DND-41 (cell line): ENCODE data around the gene CAPN6.

Source experiments
- ATAC-seq: fragments of 200-7000 bp; cut with Tn5 transposase; 3 replicates; pipeline ENCODE4 v1.9.1; 2021; ENCODE audit warnings: low read depth; ENCODE audit not compliant: insufficient read depth
- DNase-seq: peaks from one replicate; pipeline ENCODE4 v3.0.0-alpha.2; 2020
- H2AFZ ChIP-seq: 2 replicates; pipeline ENCODE4 v1.6.0; 2012; ENCODE audit warnings: low read depth, low read length
- H3K27ac ChIP-seq: 2 replicates; pipeline ENCODE4 v1.5.1; 2012; ENCODE audit warnings: low read length, inconsistent platforms
- H3K27me3 ChIP-seq: fragments of 200-600 bp; sonication (generic); 2 replicates; pipeline ENCODE4 v1.6.0; 2012; ENCODE audit warnings: low read length, mild to moderate bottlenecking, inconsistent platforms; ENCODE audit not compliant: insufficient read depth, poor library complexity
- H3K36me3 ChIP-seq: 2 replicates; pipeline ENCODE4 v1.5.1; 2012; ENCODE audit warnings: low read length, inconsistent platforms; ENCODE audit not compliant: insufficient read depth
- H3K4me1 ChIP-seq: 2 replicates; pipeline ENCODE4 v1.5.1; 2012; ENCODE audit warnings: mild to moderate bottlenecking, low read length; ENCODE audit not compliant: insufficient read depth
- H3K4me2 ChIP-seq: 2 replicates; pipeline ENCODE4 v1.6.0; 2012; ENCODE audit warnings: mild to moderate bottlenecking, moderate library complexity, low read length, inconsistent platforms; ENCODE audit not compliant: insufficient read depth
- H3K4me3 ChIP-seq, 2 experiments: fragments of 200-600 bp in 1 of 2; shearing (Covaris generic) in 1 of 2; 2 replicates each; pipeline ENCODE4 v1.5.1; 2012 to 2016; ENCODE audit warnings: inconsistent platforms in 2 of 2, low read length in 2 of 2, mild to moderate bottlenecking in 2 of 2, low read depth in 1 of 2, moderate library complexity in 1 of 2
- H3K79me2 ChIP-seq: 2 replicates; pipeline ENCODE4 v1.6.0; 2012; ENCODE audit warnings: low read length, inconsistent platforms; ENCODE audit not compliant: insufficient read depth
- H3K9ac ChIP-seq: 2 replicates; pipeline ENCODE4 v1.6.0; 2012; ENCODE audit warnings: low read depth, mild to moderate bottlenecking, inconsistent platforms, low read length, moderate library complexity
- H3K9me3 ChIP-seq: 2 replicates; pipeline ENCODE4 v1.5.1; 2012; ENCODE audit warnings: low read length, moderate library complexity, mild to moderate bottlenecking, inconsistent platforms; ENCODE audit not compliant: insufficient read depth, severe bottlenecking
- H4K20me1 ChIP-seq: 2 replicates; pipeline ENCODE4 v1.6.0; 2012; ENCODE audit warnings: low read length; ENCODE audit not compliant: insufficient read depth
- EZH2 ChIP-seq: IDR thresholded peaks from 3 replicates; pipeline ENCODE4 v1.6.1; 2012; ENCODE audit warnings: borderline replicate concordance, low read depth, mild to moderate bottlenecking, moderate library complexity, low read length, inconsistent platforms; ENCODE audit not compliant: severe bottlenecking
- TF ChIP-seq, protein P1 (sequence below): IDR thresholded peaks from 2 replicates; pipeline ENCODE4 v1.5.1; 2012; ENCODE audit warnings: borderline replicate concordance, low read length, moderate library complexity, mild to moderate bottlenecking; ENCODE audit not compliant: poor library complexity, severe bottlenecking; ENCODE audit errors: extremely low read depth

The CAPN6 gene

DNA sequence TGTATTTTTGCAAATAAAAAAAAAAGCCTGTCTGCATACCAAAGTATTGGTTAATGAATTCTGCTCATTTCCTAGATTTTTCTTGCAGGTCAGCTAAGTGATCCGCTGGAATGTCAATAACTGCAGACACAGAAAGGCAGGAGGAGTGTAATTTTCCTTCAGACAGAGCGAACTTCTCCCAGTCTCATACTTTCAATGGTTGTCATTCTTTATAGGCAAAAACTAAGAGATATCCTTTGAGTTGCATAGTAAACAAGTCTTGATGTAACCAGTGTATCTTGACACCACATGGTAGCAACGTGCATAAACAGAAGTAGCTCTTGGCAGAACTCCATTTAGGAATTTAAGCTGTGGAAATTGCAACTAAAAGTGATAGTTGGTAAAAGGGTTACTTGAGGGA, 8.2 kb downstream of the CAPN6 start:
- no peak for ATAC-seq
- no peaks in the 10 kb centered on the region for H3K4me1 ChIP-seq
- no peaks in the 10 kb centered on the region for H3K27me3 ChIP-seq

DNA sequence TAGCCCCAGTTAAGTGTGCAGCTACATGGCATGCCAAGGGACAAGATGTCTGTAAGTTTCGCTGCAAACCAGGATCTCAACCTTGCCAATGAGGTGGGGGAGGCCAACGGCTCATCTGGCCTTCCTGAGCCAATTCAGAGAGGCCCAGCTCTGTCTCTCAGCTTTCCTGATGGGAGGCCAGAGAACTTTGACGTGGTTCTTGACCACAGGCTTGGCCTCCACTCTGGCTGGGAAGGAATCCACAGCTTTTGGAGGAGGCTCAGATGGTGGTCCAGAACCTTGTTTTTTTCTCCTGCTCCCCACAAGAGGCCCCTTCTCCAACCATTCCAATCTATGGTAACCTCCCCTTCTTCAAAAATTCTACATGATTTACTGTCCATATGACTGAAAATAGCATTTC, 9.8 kb downstream of the CAPN6 start:
- no peak for ATAC-seq
- H3K4me1 ChIP-seq, result no peaks in the 10 kb centered on the region
- no peaks in the 10 kb centered on the region for H3K36me3 ChIP-seq
- no peaks in the 10 kb centered on the region for H4K20me1 ChIP-seq
- H3K4me2 ChIP-seq, result no peak overlapping the region
- no peak overlapping the region for H3K27ac ChIP-seq
- no peaks in the 10 kb centered on the region for H3K9me3 ChIP-seq
- no peaks in the 10 kb centered on the region for H3K27me3 ChIP-seq
- no peak overlapping the region for H2AFZ ChIP-seq
- no peak overlapping the region for H3K4me3 ChIP-seq
- no peak overlapping the region for H3K9ac ChIP-seq
- H3K79me2 ChIP-seq, result no peaks in the 10 kb centered on the region
- TF ChIP-seq, protein P1, sequence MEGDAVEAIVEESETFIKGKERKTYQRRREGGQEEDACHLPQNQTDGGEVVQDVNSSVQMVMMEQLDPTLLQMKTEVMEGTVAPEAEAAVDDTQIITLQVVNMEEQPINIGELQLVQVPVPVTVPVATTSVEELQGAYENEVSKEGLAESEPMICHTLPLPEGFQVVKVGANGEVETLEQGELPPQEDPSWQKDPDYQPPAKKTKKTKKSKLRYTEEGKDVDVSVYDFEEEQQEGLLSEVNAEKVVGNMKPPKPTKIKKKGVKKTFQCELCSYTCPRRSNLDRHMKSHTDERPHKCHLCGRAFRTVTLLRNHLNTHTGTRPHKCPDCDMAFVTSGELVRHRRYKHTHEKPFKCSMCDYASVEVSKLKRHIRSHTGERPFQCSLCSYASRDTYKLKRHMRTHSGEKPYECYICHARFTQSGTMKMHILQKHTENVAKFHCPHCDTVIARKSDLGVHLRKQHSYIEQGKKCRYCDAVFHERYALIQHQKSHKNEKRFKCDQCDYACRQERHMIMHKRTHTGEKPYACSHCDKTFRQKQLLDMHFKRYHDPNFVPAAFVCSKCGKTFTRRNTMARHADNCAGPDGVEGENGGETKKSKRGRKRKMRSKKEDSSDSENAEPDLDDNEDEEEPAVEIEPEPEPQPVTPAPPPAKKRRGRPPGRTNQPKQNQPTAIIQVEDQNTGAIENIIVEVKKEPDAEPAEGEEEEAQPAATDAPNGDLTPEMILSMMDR, result no peak
- TF ChIP-seq EZH2, result no peak
- DNase-seq, result no peak

More for the DNA sequence above, 8.2 kb downstream of the CAPN6 start:
- Histone ChIP-seq H3K27ac (no peak overlapping the region), H4K20me1 (no peaks in the 10 kb centered on the region), H3K36me3 (no peaks in the 10 kb centered on the region), H3K4me3 (no peak overlapping the region), H2AFZ (no peak overlapping the region), H3K9ac (no peak overlapping the region), H3K4me2 (no peak overlapping the region), H3K9me3 (no peaks in the 10 kb centered on the region), H3K79me2 (no peaks in the 10 kb centered on the region)
- DNase-seq, result no peak
- no peak for TF ChIP-seq EZH2
- TF ChIP-seq, protein P1, result no peak

DNA sequence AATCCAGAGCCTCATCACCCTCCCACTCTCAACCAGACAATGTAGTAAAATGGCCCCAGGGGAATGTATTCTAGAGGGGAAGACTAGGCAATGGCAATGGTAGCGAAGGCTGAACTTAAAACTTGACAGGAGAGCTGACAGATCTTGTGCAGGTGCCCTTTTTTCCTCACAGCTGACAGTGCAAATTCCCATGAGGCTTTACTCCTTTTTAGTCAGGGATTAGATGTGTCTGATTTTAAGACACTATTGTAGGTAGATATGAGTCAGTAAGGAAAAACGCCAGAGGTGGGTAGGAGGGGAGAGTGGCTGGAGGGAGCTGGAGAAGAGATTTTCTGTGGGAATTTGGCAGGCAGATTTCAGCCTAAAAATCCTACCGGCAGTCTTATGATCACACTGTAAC, 10.7 kb downstream of the CAPN6 start:
- Histone ChIP-seq H3K9me3 (no peaks in the 10 kb centered on the region), H3K4me3 (no peak overlapping the region), H3K4me1 (no peaks in the 10 kb centered on the region), H4K20me1 (no peaks in the 10 kb centered on the region), H3K4me2 (no peak overlapping the region), H3K79me2 (no peaks in the 10 kb centered on the region), H3K36me3 (no peaks in the 10 kb centered on the region), H3K27me3 (no peaks in the 10 kb centered on the region), H2AFZ (no peak overlapping the region), H3K9ac (no peak overlapping the region), H3K27ac (no peak overlapping the region)
- no peak for DNase-seq
- ATAC-seq, result no peak
- TF ChIP-seq EZH2, result no peak
- TF ChIP-seq, protein P1, result no peak

DNA sequence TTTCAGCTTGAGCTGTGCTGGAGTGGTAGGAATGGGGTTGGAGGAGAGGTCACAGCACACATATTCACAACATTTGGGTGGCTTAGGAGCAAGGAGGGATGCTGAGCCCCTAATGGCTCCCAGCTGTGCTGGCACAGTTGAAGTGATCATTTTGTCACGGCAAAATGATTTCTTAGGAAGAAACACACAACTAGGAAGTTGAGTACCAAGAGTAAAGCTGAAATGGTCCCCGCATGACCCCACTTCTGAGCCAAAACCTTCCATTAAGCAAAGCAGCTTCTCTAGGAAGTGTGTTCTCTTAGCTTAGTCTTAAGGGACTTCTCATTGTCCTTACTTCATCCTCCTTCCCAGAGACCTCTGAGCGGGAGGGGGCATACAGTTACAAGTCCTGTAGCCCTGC, 12.6 kb downstream of the CAPN6 start:
- Histone ChIP-seq H3K36me3 (no peaks in the 10 kb centered on the region), H2AFZ (no peak overlapping the region), H3K4me2 (no peak overlapping the region), H3K9me3 (no peaks in the 10 kb centered on the region), H3K4me1 (no peaks in the 10 kb centered on the region), H3K4me3 (no peak overlapping the region), H3K79me2 (no peaks in the 10 kb centered on the region), H3K27me3 (no peaks in the 10 kb centered on the region), H4K20me1 (no peaks in the 10 kb centered on the region), H3K9ac (no peak overlapping the region), H3K27ac (no peak overlapping the region)
- TF ChIP-seq, protein P1, result no peak
- no peak for TF ChIP-seq EZH2
- DNase-seq, result no peak
- no peak for ATAC-seq
